Stimulated activated CD8-positive, alpha-beta memory T cell treated with anti-CD3 and anti-CD28 coated beads, Interleukin-15, amount 100 ng/mL, for 4 hours (primary cell): Measurements from ENCODE around the gene CCNQ.

Source experiments
- DNase-seq, 2 donors: peaks; one replicate each; pipeline ENCODE4 v3.0.0-alpha.2; 2020; ENCODE audit warnings: low read depth in 2 of 2

CCNQ gene

GRCh38 chrX:153598541-153599191, at the start of gene CCNQ:
Gene CCNQ (minus strand): TSS chrX:153599139. CDS start chrX:153599073, 66 bp downstream.
- peak in 1 of 2 donors; percentile 5 for DNase-seq

GRCh38 chrX:153647461-153648357, 48.8 kb upstream of the CCNQ start:
- DNase-seq: no peak

- DNase-seq: no peak
Observed at GRCh38 chrX:153646620-153647373, 47.9 kb upstream of the CCNQ start, which contains the start of gene DUSP9. Gene DUSP9 (plus strand): TSS chrX:153647203. CDS start chrX:153647954, 751 bp downstream.

- DNase-seq: no peak
Observed at GRCh38 chrX:153645921-153646488, 47.1 kb upstream of the CCNQ start.

- DNase-seq: no peak
Observed at GRCh38 chrX:153645151-153645550, 46.2 kb upstream of the CCNQ start.

- DNase-seq: no peak
Observed at GRCh38 chrX:153644356-153645125, 45.6 kb upstream of the CCNQ start.

- no peak for DNase-seq
Observed at GRCh38 chrX:153643431-153644351, 44.8 kb upstream of the CCNQ start.

GRCh38 chrX:153642655-153643430, 43.9 kb upstream of the CCNQ start:
- no peak for DNase-seq

- no peak for DNase-seq
Observed at GRCh38 chrX:153642051-153642654, 43.2 kb upstream of the CCNQ start.

- DNase-seq: no peak
Observed at GRCh38 chrX:153641627-153642026, 42.7 kb upstream of the CCNQ start.

- no peak for DNase-seq
Observed at GRCh38 chrX:153640736-153641575, 42.0 kb upstream of the CCNQ start.

GRCh38 chrX:153640045-153640686, 41.2 kb upstream of the CCNQ start:
- DNase-seq: no peak

GRCh38 chrX:153639177-153640044, 40.5 kb upstream of the CCNQ start:
- DNase-seq: no peak

- DNase-seq: no peak
Observed at GRCh38 chrX:153638436-153639176, 39.7 kb upstream of the CCNQ start.

- no peak for DNase-seq
Observed at GRCh38 chrX:153638041-153638371, 39.1 kb upstream of the CCNQ start.
